Stimulated activated CD8-positive, alpha-beta memory T cell treated with anti-CD3 and anti-CD28 coated beads, Interleukin-15, amount 100 ng/mL, for 48 hours (primary cell): Measurements from ENCODE around the gene OR2A42.
"Not testable (repeated sequence)": the region's sequence is repeated elsewhere in the genome, so short reads cannot be mapped to it uniquely, and the experiment has no call there.

Experiments
- DNase-seq, 2 donors: peaks; one replicate each; pipeline ENCODE4 v3.0.0-alpha.2; 2020; ENCODE audit warnings: low read depth in 2 of 2

OR2A42 gene

DNA sequence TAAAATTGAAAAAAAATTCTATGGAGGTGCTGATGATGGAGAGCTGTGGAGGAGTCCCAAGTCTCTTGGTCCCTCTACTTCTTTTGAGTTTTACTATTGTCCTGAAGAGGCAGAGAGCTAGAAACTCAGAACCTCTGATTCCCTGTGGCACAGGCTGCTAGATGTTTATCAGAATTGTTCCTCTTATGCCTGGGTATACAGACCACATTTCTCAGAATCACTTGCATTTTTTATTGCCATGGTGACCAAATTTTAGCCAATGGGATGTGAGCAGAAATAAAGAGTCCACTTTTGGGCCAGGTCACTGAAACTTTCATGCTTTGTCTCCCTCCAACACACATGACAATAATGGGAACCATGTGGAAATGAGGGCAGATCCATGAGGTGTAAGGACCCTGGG, 15.7 kb downstream of the OR2A42 start:
- not testable (repeated sequence) for DNase-seq

DNA sequence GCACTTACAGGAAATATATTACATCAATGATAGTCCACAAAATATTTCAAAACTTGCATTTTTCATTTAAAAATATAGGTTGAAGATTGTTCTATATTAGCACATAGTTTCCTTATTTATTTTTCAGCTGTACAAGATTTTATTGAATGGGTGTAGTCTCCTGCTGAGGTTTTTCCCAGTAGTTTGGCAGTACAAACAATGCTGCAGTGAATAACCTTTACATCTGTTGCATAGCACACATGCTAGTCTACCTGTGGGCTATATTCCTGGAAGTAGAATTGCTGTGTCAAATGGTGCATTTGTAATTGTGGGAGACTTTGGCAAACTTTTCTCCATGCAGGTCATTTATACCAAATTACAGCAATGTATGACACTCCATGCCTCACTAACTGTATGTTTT, 18.9 kb downstream of the OR2A42 start:
- DNase-seq, result not testable (repeated sequence)

DNA sequence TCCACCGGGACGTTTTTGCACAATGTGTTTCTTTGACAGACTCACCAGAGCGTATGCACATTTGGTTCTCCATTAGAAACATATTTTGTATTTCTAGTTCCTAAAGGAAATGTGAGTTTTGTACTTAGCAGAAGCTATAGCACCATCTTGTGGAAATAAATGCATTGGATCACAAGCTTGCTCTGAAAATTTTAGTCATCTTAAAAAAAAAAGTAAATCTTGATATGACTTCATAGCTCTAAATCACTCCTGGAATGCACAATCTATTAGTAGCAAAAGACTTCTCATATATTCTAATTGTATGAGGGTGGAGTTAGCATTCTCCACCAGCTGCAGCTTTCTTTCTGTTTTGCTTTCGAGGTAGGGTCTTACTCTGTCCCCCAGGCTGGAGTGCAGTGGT, 20.3 kb downstream of the OR2A42 start:
- not testable (repeated sequence) for DNase-seq

DNA sequence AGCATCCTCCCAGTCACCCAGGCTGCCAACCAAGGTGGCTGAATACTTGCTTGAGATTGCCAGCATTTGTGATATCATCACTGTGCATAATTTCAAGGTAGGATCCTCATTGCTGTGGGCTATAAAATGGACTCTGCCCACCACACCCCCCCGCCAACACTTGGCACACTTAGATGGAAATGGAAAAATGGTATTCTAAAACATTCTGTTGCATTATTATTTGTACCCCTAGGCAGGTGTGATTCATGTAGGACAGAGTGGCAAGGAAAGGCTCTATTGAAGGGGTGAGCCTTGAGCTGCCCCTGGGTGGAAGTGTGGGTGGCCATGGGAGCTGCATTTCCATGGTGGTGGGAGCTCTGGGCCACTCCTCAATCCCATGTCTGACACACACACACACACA, 20.8 kb downstream of the OR2A42 start:
- DNase-seq, result not testable (repeated sequence)

DNA sequence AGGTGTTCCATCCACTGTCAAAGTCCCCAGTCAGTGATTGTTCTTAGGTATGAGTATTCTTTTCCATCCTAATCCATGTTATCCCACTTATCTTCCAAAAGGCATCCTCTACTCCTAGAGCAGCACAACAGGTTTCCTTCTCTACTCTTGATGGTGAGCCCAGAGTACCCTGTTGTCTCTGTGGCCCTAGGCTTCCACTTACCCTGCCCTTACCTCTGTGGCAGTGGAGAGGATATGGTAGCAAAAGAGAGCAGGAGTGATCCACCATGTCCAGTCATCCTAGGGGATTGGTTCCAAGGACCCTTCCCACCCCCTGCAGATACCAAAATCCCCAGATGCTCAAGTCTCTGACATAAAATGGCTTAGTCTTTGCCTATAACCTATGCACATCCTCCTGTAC, 22.2 kb downstream of the OR2A42 start:
- not testable (repeated sequence) for DNase-seq

DNA sequence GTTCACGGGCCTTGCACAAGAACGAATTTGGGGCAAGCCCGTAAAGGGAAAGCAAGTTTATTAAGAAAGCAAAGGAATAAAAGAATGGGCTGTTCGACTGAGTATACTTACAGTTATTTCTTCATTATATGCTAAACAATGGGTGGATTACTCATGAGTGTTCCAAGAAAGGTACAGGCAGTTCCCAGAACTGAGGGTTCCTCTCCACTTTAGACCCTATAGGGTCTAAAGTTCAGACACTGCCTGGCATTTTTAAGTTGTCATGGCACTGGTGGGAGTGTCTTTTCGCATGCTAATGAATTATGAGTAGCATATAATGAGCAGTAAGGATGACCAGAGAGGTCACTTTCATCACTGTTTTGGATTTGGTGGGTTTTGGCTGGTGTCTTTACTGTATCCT, 34.1 kb downstream of the OR2A42 start:
- not testable (repeated sequence) for DNase-seq

DNA sequence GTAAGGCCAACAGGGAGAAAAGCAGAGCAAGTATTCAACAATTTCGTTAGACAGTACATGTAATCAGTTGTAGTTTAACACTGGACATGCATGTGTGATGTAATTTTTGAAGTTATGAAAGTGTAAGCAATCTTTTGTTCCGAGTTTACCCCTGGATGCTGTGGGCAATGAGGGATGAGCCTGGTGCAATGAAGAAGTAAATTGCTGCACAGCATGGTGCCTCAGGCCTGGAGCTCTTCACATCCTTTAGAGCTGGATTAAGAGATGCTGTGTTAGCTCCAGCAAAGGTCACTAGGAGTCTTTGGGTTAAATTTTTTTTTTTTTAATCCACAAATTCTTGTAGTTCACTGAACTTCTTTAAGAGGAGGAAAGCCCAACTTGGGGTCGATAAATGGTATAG, 36.3 kb downstream of the OR2A42 start:
- DNase-seq, result not testable (repeated sequence)

DNA sequence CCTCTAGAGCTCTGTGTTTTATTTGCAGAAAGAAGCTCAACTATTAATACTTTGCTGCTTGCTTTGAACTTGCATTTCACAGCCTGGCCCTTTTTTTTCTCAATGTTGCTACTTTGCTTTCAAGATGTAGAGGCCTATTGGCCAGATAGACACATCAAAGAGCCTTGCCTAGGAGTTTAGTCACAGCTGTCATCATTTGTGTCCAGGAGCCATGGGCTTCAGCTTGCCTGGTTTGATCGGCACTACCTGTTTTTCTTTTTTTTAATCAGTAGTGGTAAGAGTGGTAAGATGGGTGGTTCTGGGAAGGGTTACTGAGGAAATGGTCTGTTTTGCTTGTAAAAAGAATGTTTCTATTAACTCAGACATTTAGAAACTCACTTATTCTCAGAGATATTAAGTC, 37.4 kb downstream of the OR2A42 start:
- DNase-seq, result not testable (repeated sequence)

DNA sequence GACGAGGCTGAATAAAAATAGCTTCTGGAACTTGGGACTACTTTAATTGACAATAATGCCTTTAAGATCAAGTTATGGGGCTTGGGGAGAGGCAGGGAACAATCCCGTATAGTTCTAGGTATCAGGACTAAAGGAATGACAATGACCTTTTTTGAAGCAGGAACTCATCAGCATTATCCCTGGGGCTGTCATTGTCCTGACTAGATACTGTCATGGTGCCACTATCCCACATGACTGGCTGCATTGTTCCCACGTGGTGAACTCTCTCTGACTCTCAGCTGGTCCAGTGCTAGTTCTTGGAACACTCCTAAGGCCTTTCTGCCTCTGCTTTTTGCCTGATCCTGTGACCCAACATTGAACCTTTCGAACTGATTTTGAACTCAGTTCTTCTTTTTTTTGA, 40.5 kb downstream of the OR2A42 start:
- not testable (repeated sequence) for DNase-seq

DNA sequence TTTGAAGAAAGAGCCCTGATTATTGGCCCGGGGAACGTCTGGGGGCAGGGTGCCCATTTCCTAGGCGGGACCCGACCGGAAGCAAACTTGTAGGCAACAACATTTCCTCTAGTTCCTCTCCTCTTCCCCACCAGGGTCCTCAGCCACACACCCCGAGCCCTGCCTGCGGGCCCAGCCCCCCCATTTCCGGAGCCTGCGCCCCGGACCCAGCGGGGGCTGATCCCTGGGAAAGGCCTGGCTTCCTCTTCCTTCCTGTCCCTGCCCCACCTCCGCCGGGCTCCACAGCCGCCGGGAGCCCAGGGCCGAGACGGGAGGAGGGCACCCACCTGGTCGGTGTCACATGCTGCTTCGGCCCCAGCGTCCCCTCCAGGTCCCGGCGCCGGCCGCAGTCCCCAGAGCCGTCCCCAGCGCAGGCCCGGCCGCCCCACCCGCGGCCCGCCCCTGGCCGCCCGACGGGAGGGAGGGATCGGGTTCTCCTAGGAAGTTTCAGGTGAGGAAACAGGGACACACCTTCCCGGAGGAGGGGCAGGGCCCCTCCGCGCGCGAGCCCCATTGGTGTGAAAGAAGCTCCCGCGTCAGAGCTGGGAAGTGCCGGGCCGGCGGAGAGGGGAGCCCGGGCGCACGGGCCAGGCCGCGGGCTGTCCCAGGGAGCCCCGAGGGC, 44.1 kb downstream of the OR2A42 start, which contains the start of gene ARHGEF35:
ARHGEF35 (minus strand) TSS at position 622 of the 661 bp plus-strand sequence. CDS start 7,450 bp downstream, outside the sequence.
- not testable (repeated sequence) for DNase-seq

DNA sequence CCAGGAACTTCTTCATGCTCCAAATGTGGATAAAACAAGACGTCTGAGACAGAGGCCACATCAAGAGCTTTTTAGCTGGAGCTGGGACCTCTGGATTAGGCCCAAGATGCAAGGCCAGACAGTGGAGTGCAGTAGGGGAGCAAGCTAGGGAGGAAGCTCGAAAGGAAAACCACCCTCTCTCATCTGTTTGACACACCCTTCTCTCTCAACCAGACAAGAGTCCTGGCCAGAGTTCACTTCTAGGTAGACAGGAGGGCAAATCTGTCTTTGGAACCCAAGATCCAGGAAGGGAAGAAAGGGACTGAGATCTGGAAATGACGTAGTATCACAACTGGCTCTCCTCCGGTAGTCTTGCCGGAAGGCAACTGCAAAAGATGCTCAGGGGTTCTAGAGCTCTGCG, 45.0 kb downstream of the OR2A42 start:
- not testable (repeated sequence) for DNase-seq

DNA sequence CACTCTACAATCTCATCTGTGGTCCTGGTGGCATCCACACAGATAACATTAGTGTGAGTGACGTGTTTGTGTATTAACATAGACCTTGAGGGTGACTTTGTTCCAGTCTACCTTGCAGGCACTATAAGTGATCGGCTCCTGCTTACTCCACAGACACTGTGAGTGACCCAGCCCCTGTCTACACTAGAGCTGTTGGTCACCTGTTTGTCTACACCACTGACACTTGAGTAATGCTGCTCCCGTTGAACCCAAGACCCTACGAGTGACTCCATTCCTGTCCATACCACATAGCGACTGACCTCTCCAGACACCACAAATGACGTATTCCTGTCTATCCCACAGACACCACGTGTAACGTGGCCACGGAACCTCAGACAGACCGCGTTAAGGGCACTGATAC, 45.6 kb downstream of the OR2A42 start:
- not testable (repeated sequence) for DNase-seq

DNA sequence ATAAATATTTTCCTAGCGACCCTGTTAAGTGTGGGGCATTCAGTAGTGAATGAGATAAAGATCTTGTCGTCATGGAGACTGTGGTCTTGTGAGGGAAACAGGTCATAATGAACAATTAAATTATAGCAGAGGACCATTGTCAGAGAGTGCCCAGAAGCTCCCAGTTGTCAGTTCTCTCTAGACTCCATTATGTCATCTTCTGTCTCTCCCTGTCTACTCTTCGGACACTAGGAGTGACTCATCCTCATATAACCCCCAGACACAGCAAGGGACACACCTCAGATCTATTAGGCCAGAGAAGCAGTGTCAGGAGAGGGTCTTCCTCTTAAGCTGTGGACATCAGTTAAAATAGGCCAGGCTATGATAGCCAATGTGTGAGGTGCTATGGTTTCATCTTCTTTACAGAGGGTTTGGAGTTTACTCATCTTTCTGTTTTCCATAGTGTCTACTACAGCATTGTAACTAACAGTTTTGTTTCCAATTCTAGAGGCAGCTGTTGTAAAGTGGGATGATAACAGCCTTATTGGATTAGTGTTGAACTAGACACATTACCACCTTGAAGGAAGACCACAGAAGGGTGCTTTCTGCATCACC, 50.7 kb downstream of the OR2A42 start:
- DNase-seq, result not testable (repeated sequence)

DNA sequence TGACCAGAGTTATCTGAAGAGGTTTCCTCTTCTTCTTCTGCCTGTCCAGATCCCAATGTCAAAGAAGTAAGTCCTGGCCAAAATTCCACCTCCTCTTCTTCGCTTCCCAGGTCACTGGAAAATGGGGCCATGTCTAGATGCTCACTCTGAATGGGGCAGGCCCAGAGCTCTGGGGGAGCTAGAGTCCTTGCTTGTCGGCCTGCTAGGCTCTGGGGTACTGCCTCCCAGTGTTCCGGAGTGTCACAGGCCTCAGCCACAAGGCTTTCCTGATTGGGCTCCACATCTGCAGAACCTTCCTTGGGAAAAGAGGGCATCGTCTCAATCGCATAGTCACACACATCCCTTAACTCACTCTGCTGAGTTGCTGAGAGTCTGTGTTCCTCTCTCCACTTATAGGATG, 51.6 kb downstream of the OR2A42 start:
- not testable (repeated sequence) for DNase-seq

DNA sequence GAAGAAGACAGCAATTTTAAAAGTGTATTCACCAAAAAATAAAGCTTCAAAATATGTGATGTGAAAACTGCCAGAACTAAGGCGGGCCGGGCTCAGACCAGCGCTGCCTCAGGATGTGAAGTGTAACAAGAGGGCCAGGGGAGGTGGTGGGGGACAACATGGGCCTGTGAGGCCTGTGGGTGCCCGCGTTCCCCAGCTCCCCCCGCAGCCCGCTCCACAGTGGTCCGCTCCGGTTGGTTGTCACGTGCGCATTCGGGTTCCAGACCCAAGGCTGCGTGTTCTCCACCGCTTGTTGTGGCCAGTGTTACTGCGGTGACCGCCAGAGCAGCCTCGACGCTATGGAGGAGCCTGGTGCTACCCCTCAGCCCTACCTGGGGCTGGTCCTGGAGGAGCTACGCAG, 56.2 kb downstream of the OR2A42 start, which contains the start of gene CTAGE4:
CTAGE4 (plus strand) TSS at position 301 of the 400 bp plus-strand sequence; CDS start at position 339, 38 bp downstream.
- DNase-seq, result not testable (repeated sequence)

DNA sequence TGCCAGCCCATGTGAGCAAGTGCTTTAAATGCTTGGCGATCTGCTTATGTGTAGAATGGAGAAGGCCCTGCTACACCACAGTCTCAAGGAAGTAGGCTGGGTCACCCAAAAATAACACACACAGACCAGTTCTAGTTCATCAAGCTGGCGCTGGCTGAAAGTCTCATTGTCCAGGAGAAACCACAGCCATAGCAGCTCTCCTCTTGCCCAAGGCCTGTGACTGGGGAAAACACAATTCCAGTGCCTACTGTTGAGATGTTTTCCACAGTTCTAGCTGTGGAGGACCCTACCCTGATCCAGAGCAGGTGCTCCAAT, 60.3 kb downstream of the OR2A42 start:
- not testable (repeated sequence) for DNase-seq

DNA sequence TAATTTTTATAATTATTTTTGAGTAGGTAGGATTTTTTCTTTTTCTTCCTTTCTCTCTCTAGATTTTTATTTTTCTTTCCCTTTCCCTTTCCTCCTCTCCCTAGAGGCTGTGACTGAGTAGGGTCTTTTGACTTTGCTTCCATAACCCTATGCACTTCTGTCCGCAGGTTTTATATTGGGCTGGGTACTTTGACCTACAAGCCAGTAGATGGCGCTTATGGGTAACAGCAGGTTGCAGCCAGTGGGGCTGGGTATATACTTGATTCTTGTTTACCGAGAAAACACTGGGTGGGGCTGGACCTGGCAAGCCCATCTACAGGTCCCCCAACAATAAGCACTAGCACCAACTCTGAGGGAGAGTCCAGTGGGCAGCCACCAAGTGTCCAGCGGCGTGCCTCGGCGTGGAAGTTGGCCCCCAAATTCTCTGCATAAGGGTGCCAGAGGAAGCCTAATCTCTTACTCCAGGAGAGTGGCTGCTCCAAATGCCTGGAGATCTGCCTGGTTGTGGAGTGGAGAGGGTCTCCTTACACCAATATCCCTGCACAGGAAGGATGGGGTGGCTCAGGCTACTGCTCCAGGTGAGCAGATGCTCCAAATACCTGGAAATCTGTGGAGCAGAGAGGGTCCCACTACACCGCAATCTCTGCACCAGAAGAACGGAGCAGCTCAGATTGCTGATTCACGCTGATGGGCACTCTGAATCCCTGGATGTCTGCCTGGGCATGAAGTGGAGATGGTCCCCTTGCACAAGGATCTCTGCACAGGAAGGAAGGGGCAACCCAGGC, 60.8 kb downstream of the OR2A42 start:
- DNase-seq, result not testable (repeated sequence)
